H1 (cell line): ENCODE measurements around the gene DLG1. TPM values are rescaled to one million over a fixed set of nuclear protein-coding genes. Genes with fewer than 3 reads are reported as not detected.

Experiments
- CTCF ChIA-PET: fragments of 300-600 bp; sonication (Branson Sonifier 250); formaldehyde crosslinking; loops from one replicate; lab custom pipeline; 2021; ENCODE audit not compliant: partially characterized antibody; lab: Charles Lee
- POLR2A ChIA-PET: fragments of 300-600 bp; sonication (Branson Sonifier 250); formaldehyde crosslinking; loops from one replicate; lab custom pipeline; 2021; ENCODE audit warnings: inconsistent platforms; ENCODE audit not compliant: partially characterized antibody; lab: Charles Lee
- DNase-seq, 2 experiments: peaks; one replicate each; pipeline versions ENCODE4 v3.0.0 to v3.0.0-alpha.2; 2010 to 2022; ENCODE audit warnings: low spot score in 2 of 2, low read depth in 1 of 2, mixed read lengths in 1 of 2
- FAIRE-seq: peaks from 2 replicates; lab custom pipeline; 2011; peaks lifted over from hg19 to GRCh38; lab: Jason Lieb, UNC
- H2AFZ ChIP-seq: 2 replicates; pipeline ENCODE4 v1.8.1; 2012; ENCODE audit warnings: low read length, inconsistent platforms
- H2AK5ac ChIP-seq: 2 replicates; pipeline ENCODE4 v1.6.1; 2013; ENCODE audit warnings: low read depth, low read length
- H2BK120ac ChIP-seq: replicated peaks from 2 replicates; pipeline ENCODE3; 2013; ENCODE audit warnings: low read depth, low read length, inconsistent platforms
- H2BK12ac ChIP-seq: 2 replicates; pipeline ENCODE4 v1.6.1; 2013; ENCODE audit warnings: low read depth, low read length
- H2BK15ac ChIP-seq: 2 replicates; pipeline ENCODE4 v1.6.1; 2013; ENCODE audit warnings: low read length
- H2BK20ac ChIP-seq: 2 replicates; pipeline ENCODE4 v1.6.1; 2013; ENCODE audit warnings: low read length
- H2BK5ac ChIP-seq: 2 replicates; pipeline ENCODE4 v1.6.1; 2013; ENCODE audit warnings: low read depth, low read length
- H3K14ac ChIP-seq: 2 replicates; pipeline ENCODE4 v1.6.1; 2013; ENCODE audit warnings: inconsistent platforms; ENCODE audit not compliant: insufficient read length
- H3K18ac ChIP-seq: 2 replicates; pipeline ENCODE4 v1.6.1; 2013; ENCODE audit warnings: low read length; ENCODE audit errors: extremely low read depth
- H3K23ac ChIP-seq: 2 replicates; pipeline ENCODE4 v1.6.1; 2013; ENCODE audit warnings: inconsistent platforms; ENCODE audit not compliant: insufficient read length
- H3K23me2 ChIP-seq: 2 replicates; pipeline ENCODE4 v1.6.1; 2013; ENCODE audit warnings: low read depth, low read length
- H3K27ac ChIP-seq: 2 replicates; pipeline ENCODE4 v1.6.1; 2011; ENCODE audit warnings: low read depth, low read length, inconsistent platforms
- H3K27me3 ChIP-seq, 4 experiments: replicated peaks in 1 of 4; 1 replicate in 1 of 4; 2 replicates in 3 of 4; pipeline versions ENCODE4 v1.6.1 to v1.8.1; 2011 to 2013; ENCODE audit warnings: low read length in 3 of 4, mild to moderate bottlenecking in 3 of 4, inconsistent platforms in 2 of 4, mixed read lengths in 2 of 4, moderate library complexity in 1 of 4; ENCODE audit not compliant: control insufficient read depth in 3 of 4, insufficient read depth in 3 of 4; ENCODE audit errors: extremely low read depth in 1 of 4
- H3K36me3 ChIP-seq, 4 experiments: 2 replicates each; pipeline versions ENCODE4 v1.6.1 to v1.8.1; 2011 to 2013; ENCODE audit warnings: mild to moderate bottlenecking in 4 of 4, low read length in 3 of 4, moderate library complexity in 2 of 4, control low read depth in 1 of 4, inconsistent platforms in 1 of 4; ENCODE audit not compliant: insufficient read depth in 4 of 4, control insufficient read depth in 2 of 4
- H3K4ac ChIP-seq: replicated peaks from 2 replicates; pipeline ENCODE3; 2013; ENCODE audit warnings: low read length, low read depth, mixed read lengths, inconsistent platforms; ENCODE audit not compliant: insufficient read length
- H3K4me1 ChIP-seq, 4 experiments: replicated peaks in 1 of 4; 1 replicate in 1 of 4; 2 replicates in 3 of 4; pipeline versions ENCODE4 v1.6.1 to v1.8.1; 2011 to 2013; ENCODE audit warnings: low read length in 3 of 4, inconsistent platforms in 2 of 4, mixed read lengths in 1 of 4; ENCODE audit not compliant: insufficient read depth in 4 of 4, control insufficient read depth in 3 of 4
- H3K4me2 ChIP-seq, 2 experiments: 2 replicates each; pipeline versions ENCODE4 v1.6.1 to v1.8.1; 2011 to 2013; ENCODE audit warnings: low read depth in 2 of 2, low read length in 2 of 2, control low read depth in 1 of 2, inconsistent platforms in 1 of 2, mild to moderate bottlenecking in 1 of 2; ENCODE audit not compliant: insufficient read depth in 1 of 2
- H3K4me3 ChIP-seq, 4 experiments: fragments of 200-600, 300-600 bp in 1 of 4; sonication (generic), shearing (Covaris generic), sonication (Bioruptor Twin) in 1 of 4; 2 replicates each; pipeline versions ENCODE4 v1.5.1 to v1.8.1; 2011 to 2016; ENCODE audit warnings: low read length in 4 of 4, low read depth in 3 of 4, control low read depth in 2 of 4, inconsistent platforms in 2 of 4, mild to moderate bottlenecking in 2 of 4, mixed read lengths in 1 of 4, moderate library complexity in 1 of 4; ENCODE audit not compliant: insufficient read depth in 2 of 4; ENCODE audit errors: extremely low read depth in 1 of 4
- H3K56ac ChIP-seq: replicated peaks from 2 replicates; pipeline ENCODE3; 2013; ENCODE audit warnings: low read depth, mild to moderate bottlenecking, mixed read lengths, low read length, inconsistent platforms; ENCODE audit not compliant: insufficient read length
- H3K79me1 ChIP-seq: 2 replicates; pipeline ENCODE4 v1.6.1; 2013; ENCODE audit warnings: low read depth, low read length, control low read depth
- H3K79me2 ChIP-seq, 2 experiments: 2 replicates each; pipeline versions ENCODE4 v1.6.1 to v1.8.1; 2012 to 2013; ENCODE audit warnings: low read length in 2 of 2, mild to moderate bottlenecking in 2 of 2, inconsistent platforms in 1 of 2; ENCODE audit not compliant: insufficient read depth in 2 of 2, control insufficient read depth in 1 of 2
- H3K9ac ChIP-seq, 4 experiments: replicated peaks in 1 of 4; 1 replicate in 1 of 4; 2 replicates in 3 of 4; pipeline versions ENCODE4 v1.6.1 to v1.8.1; 2011 to 2013; ENCODE audit warnings: low read depth in 3 of 4, low read length in 3 of 4, control low read depth in 2 of 4, mild to moderate bottlenecking in 2 of 4, moderate library complexity in 2 of 4, inconsistent platforms in 1 of 4; ENCODE audit errors: extremely low read depth in 1 of 4
- H3K9me3 ChIP-seq, 2 experiments: 2 replicates each; pipeline versions ENCODE4 v1.6.1 to v1.8.1; 2012 to 2013; ENCODE audit warnings: mild to moderate bottlenecking in 2 of 2, moderate library complexity in 2 of 2, control low read depth in 1 of 2, inconsistent platforms in 1 of 2, low read depth in 1 of 2, low read length in 1 of 2, mixed read lengths in 1 of 2; ENCODE audit not compliant: insufficient read depth in 2 of 2
- H4K20me1 ChIP-seq, 2 experiments: replicated peaks in 1 of 2; 2 replicates each; pipeline versions ENCODE3 to v1.8.1; 2011 to 2013; ENCODE audit warnings: inconsistent platforms in 2 of 2, low read length in 2 of 2, mild to moderate bottlenecking in 1 of 2; ENCODE audit not compliant: insufficient read depth in 2 of 2, control insufficient read depth in 1 of 2
- H4K5ac ChIP-seq: 2 replicates; pipeline ENCODE4 v1.6.1; 2013; ENCODE audit warnings: low read length, low read depth, mixed read lengths, inconsistent platforms; ENCODE audit not compliant: insufficient read length
- H4K8ac ChIP-seq: 2 replicates; pipeline ENCODE4 v1.8.0; 2013; ENCODE audit warnings: mild to moderate bottlenecking, moderate library complexity, low read length, inconsistent platforms; ENCODE audit not compliant: insufficient read depth; ENCODE audit errors: extremely low read depth
- H4K91ac ChIP-seq: replicated peaks from 2 replicates; pipeline ENCODE3; 2013; ENCODE audit warnings: low read length, mixed read lengths, inconsistent platforms; ENCODE audit not compliant: insufficient read length
- KDM4A ChIP-seq: IDR thresholded peaks from one replicate; pipeline ENCODE4 v1.7.1; 2012; ENCODE audit warnings: low read depth, mild to moderate bottlenecking, moderate library complexity, low read length, inconsistent platforms; ENCODE audit not compliant: severe bottlenecking
- WGBS, 2 experiments: shearing (Covaris generic) in 1 of 2; methylation state at CpG; one replicate each; pipeline versions ENCODE4 v1.1.6 to v1.1.7; 2013 to 2015; ENCODE audit warnings: low lambda C conversion rate in 2 of 2, mixed read lengths in 2 of 2, inconsistent platforms in 1 of 2, low coverage in 1 of 2, missing lambda C conversion rate in 1 of 2; ENCODE audit not compliant: insufficient replicate concordance in 2 of 2, insufficient coverage in 1 of 2, insufficient read length in 1 of 2; ENCODE audit errors: extremely low coverage in 1 of 2, missing lambda C conversion rate in 1 of 2; 5-methylcytosine and 5-hydroxymethylcytosine counted together
- polyA plus RNA-seq, 7 experiments: library from polyadenylated mRNA; depleted of rRNA in 3 of 7; stranded (reverse) in 5 of 7; unstranded in 2 of 7; fragments of >200 nt in 5 of 7; fragments of 200-250 nt in 2 of 7; gene quantifications; 1 replicate in 5 of 7; 2 replicates in 1 of 7; 4 replicates in 1 of 7; pipeline versions ENCODE4 v1.2.1 to v1.2.3, GENCODE V29; 2011 to 2013; ENCODE audit warnings: missing spikeins in 2 of 7, mixed read lengths in 2 of 7
- total RNA-seq: library from RNA; stranded (reverse); fragmentation: NEBNext Ultra II Directional; extraction: Animal tissue kit (Norgen Biotek cat#: 25700); gene quantifications from 2 replicates; pipeline ENCODE4 v1.2.1, GENCODE V29; 2021

DLG1 gene
- total and polyA plus RNA-seq, 2 of the 8 experiments (the other 6 are each of a cell fraction or from before 2014, with no cell fraction given), result 13.4 to 78.8 TPM

- H4K5ac ChIP-seq, result no peak overlapping the region
- H3K14ac ChIP-seq, result no peak overlapping the region
- peaks cover 0 to 2% (median 0%) of the 10 kb centered on the region in 4 experiments; a peak in 1 of 7 replicates for H3K4me1 ChIP-seq
- no peaks in the 10 kb centered on the region for H3K36me3 ChIP-seq
- no peak overlapping the region for H2AK5ac ChIP-seq
- H4K8ac ChIP-seq, result no peak overlapping the region
- no peaks in the 10 kb centered on the region for H3K27me3 ChIP-seq
- H3K23me2 ChIP-seq, result no peaks in the 10 kb centered on the region
- WGBS, 2 experiments, result 86% methylated on average over 4 of the region's 4 CpGs; no CpG with 5 or more reads in 1 of the 2 experiments
- H2BK15ac ChIP-seq, result no peak overlapping the region
- peaks cover 5 to 8% of the 10 kb centered on the region in 2 experiments for H4K20me1 ChIP-seq
- FAIRE-seq, result no peak
- peaks cover 1% of the 10 kb centered on the region; the same call in 1 of the 2 replicates for H3K79me1 ChIP-seq
- H3K18ac ChIP-seq, result no peak overlapping the region
- H2AFZ ChIP-seq, result no peak overlapping the region
- H3K4ac ChIP-seq, result no peak overlapping the region
- H2BK20ac ChIP-seq, result no peak overlapping the region
- no peak overlapping the region for H2BK120ac ChIP-seq
- POLR2A ChIA-PET, result interaction anchor here (0.8 to 1.6 kb wide), 2 partner anchors 13 to 14 kb away, joined by 4 to 6 read pairs; no protein-coding TSS in a partner anchor
- H3K27ac ChIP-seq, result no peak overlapping the region
- TF ChIP-seq KDM4A, result no peak
- no peak overlapping the region for H3K23ac ChIP-seq
- no peaks in the 10 kb centered on the region for H3K9me3 ChIP-seq
- no peak for DNase-seq
- no peak overlapping the region for H2BK5ac ChIP-seq
- H2BK12ac ChIP-seq, result no peak overlapping the region
- CTCF ChIA-PET, result interaction anchor here (0.6 to 4.1 kb wide), 34 partner anchors 10 to 409 kb away, joined by 3 to 52 read pairs (median 4); partner anchors contain the start of gene MELTF
- no peak overlapping the region for H3K56ac ChIP-seq
- no peak overlapping the region for H3K4me2 ChIP-seq
- H3K9ac ChIP-seq, result no peak overlapping the region
- H3K4me3 ChIP-seq, result no peak overlapping the region
- H3K79me2 ChIP-seq, result peaks cover 3 to 98% of the 10 kb centered on the region in 2 experiments; a peak in 3 of 4 replicates
- no peak overlapping the region for H4K91ac ChIP-seq
Measured at GRCh38 chr3:197256104-197256503, 42.3 kb downstream of the DLG1 start.
